ENCODE measurements around the gene IDH3G.

IDH3G gene

DNA sequence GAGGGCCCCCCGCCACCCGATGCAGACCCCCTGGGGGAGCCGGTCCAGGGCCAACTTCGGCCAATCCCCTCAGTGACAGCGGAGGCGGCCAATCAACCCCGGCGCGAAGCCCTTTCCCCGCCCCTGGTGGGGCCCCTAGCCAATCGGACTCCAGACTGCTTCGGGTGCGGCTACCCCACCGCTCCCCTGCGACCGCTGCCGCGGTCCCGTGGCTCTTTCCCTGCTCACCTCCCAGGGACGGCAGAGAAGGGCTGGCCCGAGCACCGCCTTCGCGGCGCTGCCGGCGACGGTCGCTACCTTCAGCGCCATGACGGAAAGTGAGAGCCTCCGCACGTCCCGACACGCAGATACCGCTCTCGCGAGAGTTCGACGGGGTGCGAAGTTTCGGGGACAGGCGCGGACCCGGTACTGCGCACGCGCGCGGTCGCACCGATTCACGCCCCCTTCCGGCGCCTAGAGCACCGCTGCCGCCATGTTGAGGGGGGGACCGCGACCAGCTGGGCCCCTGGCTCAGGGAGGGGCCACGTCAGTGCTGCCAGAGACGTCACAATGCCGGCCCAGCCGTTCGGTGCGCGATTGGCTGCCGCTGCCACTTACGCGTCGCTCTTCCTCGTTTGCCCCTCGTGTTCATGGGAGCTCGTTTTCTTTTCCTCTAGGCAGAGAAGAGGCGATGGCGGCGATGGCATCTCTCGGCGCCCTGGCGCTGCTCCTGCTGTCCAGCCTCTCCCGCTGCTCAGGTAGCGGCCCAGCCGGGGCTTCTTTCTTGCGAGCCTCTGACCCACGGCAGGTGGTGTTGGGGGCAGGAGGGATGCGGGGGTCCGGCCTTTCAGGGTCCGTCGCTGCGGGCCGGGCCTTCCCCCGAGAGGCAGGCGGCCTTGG lies at the start of gene IDH3G, which contains the start of gene SSR4:
TSS of gene IDH3G (minus strand) at position 358 of the 879 bp plus-strand sequence. CDS start at position 309, 49 bp downstream.
TSS of gene SSR4 (plus strand) at position 651 of the 879 bp plus-strand sequence. CDS start at position 671, 20 bp downstream.
- TF ChIP-seq CREB1 (IDR thresholded peaks at IDR 0.05; ENCODE audit: low read depth) (peak; percentile 81), RAD21 (IDR thresholded peaks at IDR 0.05; ENCODE audit: low read depth) (no peak), EGR1 (IDR thresholded peaks at IDR 0.05) (no peak), TAF1 (IDR thresholded peaks at IDR 0.05; ENCODE audit: low read depth) (peak; percentile 62), FOXM1 (IDR thresholded peaks at IDR 0.05; ENCODE audit: borderline replicate concordance, low read depth) (no peak), TCF12 (IDR thresholded peaks at IDR 0.05; ENCODE audit: low read depth) (no peak; the same call in 1 of the 2 replicates), NFIC (IDR thresholded peaks at IDR 0.05) (no peak), ZBTB7A (IDR thresholded peaks at IDR 0.05; ENCODE audit: low read depth) (0 out of 2 replicates have a peak, but pooled peaks have one; percentile 27), TEAD4 (IDR thresholded peaks at IDR 0.05) (no peak), CEBPB (IDR thresholded peaks at IDR 0.05) (no peak), USF1 (IDR thresholded peaks at IDR 0.05) (no peak), YY1 (IDR thresholded peaks at IDR 0.05; ENCODE audit: low read depth) (peak; percentile 91), EP300 (IDR thresholded peaks at IDR 0.05; ENCODE audit: borderline replicate concordance) (no peak)
- TF ChIP-seq, protein P1, sequence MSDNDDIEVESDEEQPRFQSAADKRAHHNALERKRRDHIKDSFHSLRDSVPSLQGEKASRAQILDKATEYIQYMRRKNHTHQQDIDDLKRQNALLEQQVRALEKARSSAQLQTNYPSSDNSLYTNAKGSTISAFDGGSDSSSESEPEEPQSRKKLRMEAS (IDR thresholded peaks at IDR 0.05), result peak; percentile 95
- TF ChIP-seq, protein P2, sequence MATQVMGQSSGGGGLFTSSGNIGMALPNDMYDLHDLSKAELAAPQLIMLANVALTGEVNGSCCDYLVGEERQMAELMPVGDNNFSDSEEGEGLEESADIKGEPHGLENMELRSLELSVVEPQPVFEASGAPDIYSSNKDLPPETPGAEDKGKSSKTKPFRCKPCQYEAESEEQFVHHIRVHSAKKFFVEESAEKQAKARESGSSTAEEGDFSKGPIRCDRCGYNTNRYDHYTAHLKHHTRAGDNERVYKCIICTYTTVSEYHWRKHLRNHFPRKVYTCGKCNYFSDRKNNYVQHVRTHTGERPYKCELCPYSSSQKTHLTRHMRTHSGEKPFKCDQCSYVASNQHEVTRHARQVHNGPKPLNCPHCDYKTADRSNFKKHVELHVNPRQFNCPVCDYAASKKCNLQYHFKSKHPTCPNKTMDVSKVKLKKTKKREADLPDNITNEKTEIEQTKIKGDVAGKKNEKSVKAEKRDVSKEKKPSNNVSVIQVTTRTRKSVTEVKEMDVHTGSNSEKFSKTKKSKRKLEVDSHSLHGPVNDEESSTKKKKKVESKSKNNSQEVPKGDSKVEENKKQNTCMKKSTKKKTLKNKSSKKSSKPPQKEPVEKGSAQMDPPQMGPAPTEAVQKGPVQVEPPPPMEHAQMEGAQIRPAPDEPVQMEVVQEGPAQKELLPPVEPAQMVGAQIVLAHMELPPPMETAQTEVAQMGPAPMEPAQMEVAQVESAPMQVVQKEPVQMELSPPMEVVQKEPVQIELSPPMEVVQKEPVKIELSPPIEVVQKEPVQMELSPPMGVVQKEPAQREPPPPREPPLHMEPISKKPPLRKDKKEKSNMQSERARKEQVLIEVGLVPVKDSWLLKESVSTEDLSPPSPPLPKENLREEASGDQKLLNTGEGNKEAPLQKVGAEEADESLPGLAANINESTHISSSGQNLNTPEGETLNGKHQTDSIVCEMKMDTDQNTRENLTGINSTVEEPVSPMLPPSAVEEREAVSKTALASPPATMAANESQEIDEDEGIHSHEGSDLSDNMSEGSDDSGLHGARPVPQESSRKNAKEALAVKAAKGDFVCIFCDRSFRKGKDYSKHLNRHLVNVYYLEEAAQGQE (IDR thresholded peaks at IDR 0.05; ENCODE audit: low read depth), result no peak

- TF ChIP-seq TEAD4 (IDR thresholded peaks at IDR 0.05) (no peak), ZBTB7A (IDR thresholded peaks at IDR 0.05; ENCODE audit: low read depth) (no peak), EP300 (IDR thresholded peaks at IDR 0.05; ENCODE audit: borderline replicate concordance) (no peak), TAF1 (IDR thresholded peaks at IDR 0.05; ENCODE audit: low read depth) (no peak), YY1 (IDR thresholded peaks at IDR 0.05; ENCODE audit: low read depth) (no peak), EGR1 (IDR thresholded peaks at IDR 0.05) (no peak), TCF12 (IDR thresholded peaks at IDR 0.05; ENCODE audit: low read depth) (no peak), CREB1 (IDR thresholded peaks at IDR 0.05; ENCODE audit: low read depth) (no peak), FOXM1 (IDR thresholded peaks at IDR 0.05; ENCODE audit: borderline replicate concordance, low read depth) (no peak), CEBPB (IDR thresholded peaks at IDR 0.05) (no peak), NFIC (IDR thresholded peaks at IDR 0.05) (no peak), RAD21 (IDR thresholded peaks at IDR 0.05; ENCODE audit: low read depth) (no peak)
- TF ChIP-seq, protein P1 (IDR thresholded peaks at IDR 0.05), result no peak
- TF ChIP-seq, protein P2 (IDR thresholded peaks at IDR 0.05; ENCODE audit: low read depth), result no peak
Observed at GRCh38 chrX:153836921-153837320, 42.7 kb upstream of the IDH3G start.

- TF ChIP-seq, protein P2 (IDR thresholded peaks at IDR 0.05; ENCODE audit: low read depth), result peak; percentile 90
- no peak for TF ChIP-seq TEAD4 (IDR thresholded peaks at IDR 0.05)
Observed at GRCh38 chrX:153832728-153833127, 38.6 kb upstream of the IDH3G start.

GRCh38 chrX:153831429-153832150 lies 37.4 kb upstream of the IDH3G start:
- TF ChIP-seq ZBTB7A (IDR thresholded peaks at IDR 0.05; ENCODE audit: low read depth) (no peak), USF1 (IDR thresholded peaks at IDR 0.05) (no peak), TAF1 (IDR thresholded peaks at IDR 0.05; ENCODE audit: low read depth) (no peak), EP300 (IDR thresholded peaks at IDR 0.05; ENCODE audit: borderline replicate concordance) (no peak), YY1 (IDR thresholded peaks at IDR 0.05; ENCODE audit: low read depth) (no peak), TCF12 (IDR thresholded peaks at IDR 0.05; ENCODE audit: low read depth) (no peak), TEAD4 (IDR thresholded peaks at IDR 0.05) (no peak), EGR1 (IDR thresholded peaks at IDR 0.05) (no peak), RAD21 (IDR thresholded peaks at IDR 0.05; ENCODE audit: low read depth) (no peak), CREB1 (IDR thresholded peaks at IDR 0.05; ENCODE audit: low read depth) (no peak), CEBPB (IDR thresholded peaks at IDR 0.05) (no peak), NFIC (IDR thresholded peaks at IDR 0.05) (no peak)
- TF ChIP-seq, protein P1 (IDR thresholded peaks at IDR 0.05), result no peak
- TF ChIP-seq, protein P2 (IDR thresholded peaks at IDR 0.05; ENCODE audit: low read depth), result no peak

Measured in Ishikawa (cell line).